HG03571 (cell line): ENCODE results near the gene MAD2L1.

ENCODE experiments used
- ATAC-seq: cut with Tn5 transposase; IDR thresholded peaks from one replicate; pipeline ENCODE4 v1.9.1; 2021; ENCODE audit not compliant: unreplicated experiment

The MAD2L1 gene

GRCh38 chr4:120059036-120059435 is 7.6 kb downstream of the MAD2L1 start:
- ATAC-seq = no peak

GRCh38 chr4:120057416-120057815 is 9.2 kb downstream of the MAD2L1 start:
- ATAC-seq = no peak

GRCh38 chr4:120056246-120056645 is 10.4 kb downstream of the MAD2L1 start:
- no peak for ATAC-seq

- no peak for ATAC-seq
These were observed 10.9 kb downstream of the MAD2L1 start for GRCh38 chr4:120055795-120056194.

- ATAC-seq = no peak
These were observed 11.5 kb downstream of the MAD2L1 start for GRCh38 chr4:120055162-120055561.

- peak; percentile 53 for ATAC-seq
These were observed 12.7 kb downstream of the MAD2L1 start for GRCh38 chr4:120053911-120054310.

- no peak for ATAC-seq
These were observed 13.8 kb downstream of the MAD2L1 start for GRCh38 chr4:120052856-120053255.

- ATAC-seq = no peak
These were observed 15.4 kb downstream of the MAD2L1 start for GRCh38 chr4:120051253-120051652.

- ATAC-seq = peak; percentile 92
These were observed 16.7 kb downstream of the MAD2L1 start for GRCh38 chr4:120049732-120050494.

GRCh38 chr4:120043828-120044227 is 22.8 kb downstream of the MAD2L1 start:
- ATAC-seq = no peak

- no peak for ATAC-seq
These were observed 29.2 kb downstream of the MAD2L1 start for GRCh38 chr4:120037411-120037810.

GRCh38 chr4:120034913-120035312 is 31.7 kb downstream of the MAD2L1 start:
- no peak for ATAC-seq

- no peak for ATAC-seq
These were observed 39.8 kb downstream of the MAD2L1 start for GRCh38 chr4:120026853-120027252.

GRCh38 chr4:120025516-120025915 is 41.1 kb downstream of the MAD2L1 start:
- ATAC-seq = no peak

- ATAC-seq = no peak
These were observed 47.9 kb downstream of the MAD2L1 start for GRCh38 chr4:120018786-120019185.

GRCh38 chr4:120017939-120018692 is 48.5 kb downstream of the MAD2L1 start:
- no peak for ATAC-seq

GRCh38 chr4:120011725-120012124 is 54.9 kb downstream of the MAD2L1 start:
- no peak for ATAC-seq

GRCh38 chr4:120010646-120011045 is 56.0 kb downstream of the MAD2L1 start:
- no peak for ATAC-seq

GRCh38 chr4:120009731-120010130 is 56.9 kb downstream of the MAD2L1 start:
- no peak for ATAC-seq

- no peak for ATAC-seq
These were observed 57.7 kb downstream of the MAD2L1 start for GRCh38 chr4:120008957-120009356.

- ATAC-seq = no peak
These were observed 58.7 kb downstream of the MAD2L1 start for GRCh38 chr4:120007896-120008436.
